Stimulated activated CD4-positive, alpha-beta T cell treated with anti-CD3 and anti-CD28 coated beads, Interleukin-4, amount 100 ng/mL, for 24 hours (primary cell): ENCODE results near the gene PIK3R5.
A peak's percentile ranks its signal among the peaks of the same experiment; 100 is the strongest.
"Not testable (repeated sequence)": the region's sequence is repeated elsewhere in the genome, so short reads cannot be mapped to it uniquely, and the experiment has no call there.

Source experiments
- DNase-seq: peaks from one replicate; pipeline ENCODE4 v3.0.0-alpha.2; 2020

Gene PIK3R5

DNA sequence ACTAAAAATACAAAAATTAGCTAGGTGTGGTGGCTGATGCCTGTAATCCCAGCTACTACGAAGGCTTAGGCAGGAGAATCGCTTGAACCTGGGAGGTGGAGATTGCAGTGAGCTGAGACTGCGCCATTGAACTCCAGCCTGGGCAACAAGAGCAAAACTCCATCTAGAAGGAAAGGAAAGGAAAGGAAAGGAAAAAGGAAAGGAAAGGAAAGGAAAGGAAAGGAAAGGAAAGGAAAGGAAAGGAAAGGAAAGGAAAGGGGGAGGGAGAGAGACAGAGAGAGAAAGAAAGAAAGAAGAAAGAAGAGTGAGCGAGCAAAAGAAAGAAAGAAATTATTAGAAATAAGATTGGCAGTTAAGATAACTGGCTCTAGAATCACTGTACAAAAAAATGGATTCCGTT is 18.7 kb upstream of the PIK3R5 start:
- DNase-seq: not testable (repeated sequence)

DNA sequence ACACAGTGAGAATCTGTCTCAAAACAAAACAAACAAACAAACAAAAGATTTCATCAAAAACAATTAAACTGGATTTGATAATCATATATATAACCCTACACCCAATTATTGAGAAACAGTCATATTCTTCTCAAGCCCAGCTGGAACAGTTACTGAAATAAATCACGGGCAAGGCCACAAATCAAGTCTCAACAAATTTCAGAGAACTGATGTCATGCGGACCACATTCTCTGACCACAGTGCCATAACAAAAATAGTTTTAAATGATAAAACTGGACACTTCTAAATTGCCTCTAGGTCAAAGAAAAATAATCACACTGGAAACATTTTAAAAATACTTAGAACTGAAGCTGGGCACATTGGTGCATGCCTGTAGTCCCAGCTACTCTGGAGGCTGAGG is 15.9 kb upstream of the PIK3R5 start:
- DNase-seq: no peak

DNA sequence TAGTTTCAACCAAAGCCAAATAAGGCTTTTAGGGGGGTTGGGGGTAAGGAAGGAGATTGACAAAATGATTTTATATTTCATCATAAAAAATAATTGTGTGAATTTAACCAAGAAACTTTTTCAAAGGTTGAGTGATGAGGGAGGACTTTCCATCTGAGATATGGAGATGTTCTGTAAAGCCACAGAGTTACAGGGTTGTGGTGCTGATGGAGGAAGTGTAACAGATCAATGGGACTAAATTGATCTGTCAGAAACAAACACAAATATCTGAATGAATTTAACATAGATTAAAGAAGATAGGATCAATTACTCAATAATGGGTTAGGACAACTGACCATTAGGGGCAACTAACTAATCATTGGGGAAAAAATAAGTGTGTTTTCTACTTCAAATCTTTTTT is 14.2 kb upstream of the PIK3R5 start:
- no peak for DNase-seq

DNA sequence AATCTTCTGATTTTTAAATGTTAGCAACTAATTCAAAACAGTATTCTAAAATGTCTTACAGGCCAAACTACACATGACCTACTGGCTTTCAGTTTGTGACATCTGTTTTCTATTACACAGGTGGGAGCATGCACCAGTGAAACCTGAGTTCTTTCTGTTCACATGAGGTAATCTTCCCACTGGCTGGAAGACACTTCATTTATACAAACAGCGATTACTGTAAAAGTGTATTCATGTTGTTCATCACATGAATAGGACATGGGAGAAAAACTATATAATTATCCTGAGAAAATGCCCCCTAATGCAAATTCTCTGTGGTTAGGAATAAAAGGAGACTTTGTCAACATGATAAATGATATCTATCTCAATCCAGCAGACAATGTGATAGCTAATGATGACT is 11.1 kb upstream of the PIK3R5 start:
- no peak for DNase-seq

DNA sequence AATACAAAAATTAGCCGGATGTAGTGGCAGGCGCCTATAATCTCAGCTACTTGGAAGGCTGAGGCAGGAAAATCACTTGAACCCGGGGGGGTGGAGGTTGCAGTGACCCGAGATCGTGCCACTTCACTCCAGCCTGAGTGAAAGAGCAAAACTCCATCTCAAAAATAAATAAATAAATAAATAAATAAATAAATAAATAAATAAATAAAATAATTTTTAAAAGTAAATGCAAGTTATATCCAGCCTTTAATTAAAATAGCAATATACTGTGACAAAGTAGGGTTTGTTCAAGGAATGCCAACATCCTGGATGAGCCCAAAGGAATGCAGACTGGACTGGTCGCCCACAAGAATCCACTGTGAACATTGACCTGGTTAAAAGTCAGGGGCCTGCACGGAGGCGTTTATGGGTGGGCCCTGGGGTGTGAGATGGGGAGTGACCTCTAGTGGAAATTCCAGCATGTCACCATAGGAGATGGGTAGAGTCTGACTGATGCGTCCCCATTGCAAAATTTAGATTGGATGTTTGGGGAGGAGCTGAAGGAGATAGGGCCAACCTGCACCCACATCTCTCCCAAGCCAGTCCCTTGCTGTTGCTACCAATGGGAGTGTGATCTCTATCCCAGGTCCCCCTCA is 9.7 kb upstream of the PIK3R5 start:
- DNase-seq: no peak

DNA sequence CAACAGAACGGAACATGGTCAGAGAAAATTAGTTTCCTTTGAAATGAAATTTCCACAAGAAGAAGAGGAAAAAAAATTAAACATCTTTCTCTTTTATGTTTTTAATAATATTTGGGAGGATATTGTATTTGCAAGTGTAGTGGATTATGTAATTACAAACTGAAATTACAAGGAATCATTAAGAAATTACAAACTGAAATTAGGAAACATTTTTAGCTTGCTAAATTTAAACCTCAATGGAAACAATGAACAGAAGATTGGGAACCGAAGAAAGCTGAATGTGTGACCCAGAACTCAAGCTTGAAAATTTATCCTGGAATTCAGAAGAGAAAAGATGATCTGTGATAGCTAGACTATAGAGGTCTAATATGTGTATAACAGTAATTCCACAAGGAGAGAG is 4.4 kb upstream of the PIK3R5 start:
- no peak for DNase-seq

DNA sequence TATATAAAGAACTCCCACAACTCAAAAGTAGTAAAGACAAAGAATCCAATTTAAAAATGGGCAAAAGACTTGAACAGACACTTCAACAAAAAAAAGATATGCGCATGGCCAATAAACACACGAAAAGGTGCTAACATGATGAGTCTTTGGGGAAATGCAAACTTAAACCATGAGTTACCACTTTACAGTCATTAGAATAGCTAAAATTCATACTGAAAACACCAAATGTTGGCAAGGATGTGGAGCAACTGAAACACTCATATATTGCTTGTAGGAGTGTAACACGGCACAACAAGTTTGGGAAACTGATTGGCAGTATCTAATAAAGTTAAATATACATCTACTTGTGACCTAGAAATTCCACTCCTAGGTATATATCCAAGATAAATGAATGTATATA is 3.0 kb upstream of the PIK3R5 start:
- DNase-seq: no peak

DNA sequence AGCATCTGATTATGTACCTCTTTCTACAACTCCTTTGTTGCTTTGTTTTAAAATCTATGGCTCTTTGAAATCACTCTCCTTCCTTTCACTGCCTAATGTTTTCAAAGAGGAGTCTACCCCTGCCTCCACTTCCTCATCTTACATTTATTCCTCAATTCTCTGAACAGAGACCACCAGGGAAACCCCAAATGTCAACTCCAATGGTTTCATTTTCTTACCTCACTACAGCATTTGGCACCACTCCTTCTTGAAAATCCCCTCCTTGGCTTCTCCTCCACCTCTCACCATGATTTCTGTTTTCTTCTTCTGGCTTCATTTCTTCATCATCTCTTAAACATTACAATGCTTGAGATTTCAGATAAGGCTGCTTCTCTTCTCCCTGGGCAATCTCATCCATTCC is 2.4 kb upstream of the PIK3R5 start:
- no peak for DNase-seq

DNA sequence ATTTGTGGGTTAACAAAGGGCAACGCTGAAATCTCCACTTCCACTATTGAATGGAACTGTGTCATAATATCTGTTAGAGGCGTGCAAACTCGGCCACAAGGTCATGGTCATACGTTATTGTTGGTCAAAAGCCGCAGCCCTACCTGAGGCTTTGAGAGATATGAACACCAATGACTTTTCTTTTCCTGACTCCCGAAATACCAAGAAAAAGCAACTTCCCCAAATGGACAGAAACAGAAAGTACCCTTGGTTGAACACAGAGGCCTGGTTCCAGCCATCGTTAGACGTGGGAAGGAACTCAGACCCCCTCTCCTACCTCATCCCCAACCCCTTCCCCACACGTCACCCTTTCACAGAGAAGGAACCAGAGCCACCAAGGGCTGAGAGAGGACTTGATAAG is 1.4 kb upstream of the PIK3R5 start:
- DNase-seq: no peak

DNA sequence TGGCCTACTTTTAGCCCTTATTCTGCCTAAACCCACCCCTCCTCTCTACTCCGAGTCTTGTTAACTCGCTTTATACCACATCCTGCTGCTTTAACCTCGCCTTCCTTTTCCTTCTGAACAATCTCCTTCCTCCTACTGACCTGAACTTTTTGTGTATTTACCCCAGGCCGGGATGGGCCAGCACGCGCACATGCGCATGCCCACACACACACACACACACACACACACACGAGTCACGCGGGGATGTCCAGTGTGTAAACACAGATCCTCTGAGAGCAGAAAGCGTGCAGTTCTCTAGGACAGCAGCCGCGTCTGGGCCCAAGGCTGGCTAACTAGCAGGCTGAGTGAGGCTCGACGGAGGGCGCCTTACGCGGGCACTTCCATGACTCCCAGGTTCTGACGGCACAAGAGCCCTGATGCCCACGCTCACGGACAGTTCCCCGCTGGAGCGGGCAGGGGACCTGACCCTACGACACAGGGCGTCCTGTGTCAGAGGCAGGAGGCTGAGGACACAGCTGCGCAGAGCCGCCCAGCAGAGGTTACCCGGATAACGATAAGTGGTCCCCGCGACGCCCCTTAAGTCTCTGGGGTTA is 610 bp downstream of the PIK3R5 start:
- peak; percentile 36 for DNase-seq

DNA sequence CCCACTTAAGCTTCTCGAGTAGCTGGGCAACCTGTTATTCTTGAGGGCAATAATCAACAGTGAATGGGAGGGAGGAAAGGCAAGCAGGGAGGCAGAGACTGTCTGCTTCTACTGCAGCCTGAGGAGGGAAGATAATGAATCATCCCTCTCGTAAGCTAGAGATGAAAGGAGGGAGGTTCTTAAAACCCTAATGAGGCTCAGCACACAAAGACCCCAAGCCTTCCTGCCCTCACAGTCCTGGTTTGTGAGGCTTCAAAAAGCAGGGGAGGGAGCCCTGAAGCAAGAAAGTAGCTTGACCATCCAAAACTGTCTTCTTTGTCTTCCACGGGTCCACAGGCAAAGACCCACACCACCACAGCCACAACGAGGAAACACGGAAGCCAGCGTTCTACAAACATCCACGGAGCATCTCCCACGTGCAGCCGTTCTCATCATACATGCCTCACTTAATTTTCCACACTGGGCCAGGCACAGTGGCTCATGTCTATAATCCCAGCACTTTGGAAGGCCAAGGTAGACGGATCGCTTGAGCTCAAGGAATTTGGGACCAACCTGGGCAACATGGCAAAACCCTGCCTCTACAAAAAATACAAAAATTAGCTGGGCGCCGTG is 1.8 kb downstream of the PIK3R5 start:
- no peak for DNase-seq

DNA sequence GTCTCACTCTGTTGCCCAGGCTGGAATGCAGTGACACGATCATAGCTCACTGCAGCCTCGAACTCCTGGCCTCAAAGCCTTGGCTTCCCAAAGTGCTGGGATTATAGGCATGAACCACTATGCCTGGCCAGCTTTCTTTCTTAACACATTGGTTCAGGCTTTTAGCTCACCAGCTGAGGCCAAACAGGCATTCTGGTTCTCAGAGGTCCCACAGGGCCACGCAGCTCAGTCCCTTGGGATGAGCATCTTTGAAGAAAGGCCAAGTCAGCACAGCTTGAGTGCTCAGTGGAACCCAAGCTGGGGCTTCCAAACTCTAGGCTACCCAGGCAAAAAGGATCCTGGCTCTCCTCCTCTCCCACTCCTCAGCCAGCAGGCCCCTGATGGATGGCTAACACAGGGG is 2.5 kb downstream of the PIK3R5 start:
- no peak for DNase-seq

DNA sequence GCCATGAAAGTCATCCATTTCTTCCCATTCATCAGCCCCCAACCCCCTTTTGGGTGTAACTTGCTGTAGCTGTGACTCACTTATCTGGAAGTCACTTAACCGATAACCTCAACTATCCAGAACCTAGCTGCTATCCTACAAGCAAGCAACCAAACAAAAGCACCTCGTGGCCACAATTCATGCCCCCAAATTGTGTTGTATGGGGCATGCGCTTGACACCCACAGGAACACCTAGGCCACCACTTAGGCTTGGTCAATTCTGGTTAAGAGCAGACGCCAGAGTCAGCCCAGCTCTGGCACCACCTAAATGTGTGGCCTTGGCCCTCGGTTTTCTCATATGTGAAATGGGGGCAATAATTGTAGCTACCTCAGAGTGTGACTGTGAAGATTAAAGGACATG is 3.7 kb downstream of the PIK3R5 start:
- no peak for DNase-seq

DNA sequence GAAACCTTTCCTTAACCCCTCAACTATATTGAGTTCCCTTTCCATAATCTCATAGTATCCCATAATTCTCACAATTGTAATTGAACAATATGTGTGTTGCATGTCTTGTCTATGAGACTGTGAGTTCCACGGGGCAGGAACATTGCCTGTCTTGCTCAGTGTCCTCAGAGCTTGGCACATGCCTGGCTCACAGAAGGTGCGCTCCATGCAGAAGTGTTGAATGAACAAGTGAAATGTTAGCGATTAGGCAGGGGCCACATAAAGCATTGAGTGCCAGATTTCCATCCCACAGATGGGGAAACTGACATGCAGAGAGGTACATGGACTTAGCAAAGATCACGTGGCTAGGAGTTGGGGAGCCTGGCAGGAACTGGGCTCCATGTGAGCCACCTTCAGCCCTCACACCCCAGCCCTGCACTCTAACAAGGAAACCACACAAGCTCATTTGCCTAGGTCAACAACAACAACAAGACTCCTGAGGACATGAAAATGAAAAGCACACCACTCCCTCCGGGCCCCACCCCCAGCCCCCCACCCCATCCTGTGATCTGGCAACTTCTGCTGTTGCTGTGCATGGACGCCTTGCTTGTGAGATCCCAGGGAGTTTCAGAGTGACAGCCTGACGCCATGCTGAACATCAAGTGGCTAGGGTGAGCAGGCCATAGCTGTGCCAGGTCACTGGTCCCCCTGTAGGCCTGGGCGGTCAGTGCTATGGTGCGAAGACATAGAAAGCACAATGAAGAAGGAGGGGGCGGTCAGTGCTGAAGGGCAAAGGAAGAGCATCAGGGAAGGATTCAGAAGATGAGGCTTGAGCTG is 5.0 kb downstream of the PIK3R5 start:
- no peak for DNase-seq

DNA sequence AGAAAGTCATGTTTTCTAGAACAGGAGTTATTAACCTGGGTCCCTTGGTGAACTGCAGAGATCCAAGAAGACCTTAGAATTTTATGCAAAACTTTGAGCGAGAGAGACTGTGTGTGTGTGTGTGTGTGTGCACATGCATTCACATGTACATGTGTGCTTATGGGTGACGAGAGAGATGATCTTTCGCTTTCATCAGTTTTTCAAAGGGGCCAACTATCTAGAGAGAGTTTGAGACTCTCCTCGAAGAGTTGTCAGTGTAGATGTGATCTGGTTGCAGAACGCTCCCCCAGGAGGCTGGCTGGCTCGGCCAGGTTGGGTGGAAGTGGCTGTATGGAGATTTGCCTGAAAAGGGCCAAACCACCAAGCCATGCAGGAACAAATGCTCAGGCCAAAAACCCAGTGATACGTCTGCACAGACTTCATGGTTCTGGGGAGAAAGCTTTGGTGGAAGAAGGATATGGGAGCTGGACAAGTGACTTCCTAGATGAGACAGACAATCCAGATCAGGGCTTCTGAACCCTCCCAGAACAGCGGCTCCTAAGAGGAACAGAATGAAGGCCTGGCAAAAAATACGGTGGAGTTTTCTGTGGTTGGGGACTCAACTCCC is 6.1 kb downstream of the PIK3R5 start:
- no peak for DNase-seq

DNA sequence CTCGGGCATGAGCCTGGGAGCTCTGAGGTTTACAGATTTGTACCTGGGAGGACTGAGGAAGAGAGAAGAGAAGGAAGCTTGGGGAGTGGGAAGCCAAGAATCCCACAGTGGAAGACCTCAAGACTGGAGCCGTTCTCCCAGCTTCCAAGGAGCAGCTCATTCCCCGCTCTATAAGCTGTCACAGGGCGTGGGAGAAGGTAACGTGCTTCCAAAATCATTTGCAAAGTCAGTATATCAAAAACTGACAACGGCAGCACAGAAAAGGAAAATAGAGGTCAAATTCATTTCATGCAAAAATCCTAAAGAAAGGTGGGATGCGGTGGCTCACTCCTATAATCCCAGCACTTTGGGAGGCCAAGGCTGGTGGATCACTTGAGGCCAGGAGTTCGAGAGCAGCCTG is 7.8 kb downstream of the PIK3R5 start:
- DNase-seq: no peak

DNA sequence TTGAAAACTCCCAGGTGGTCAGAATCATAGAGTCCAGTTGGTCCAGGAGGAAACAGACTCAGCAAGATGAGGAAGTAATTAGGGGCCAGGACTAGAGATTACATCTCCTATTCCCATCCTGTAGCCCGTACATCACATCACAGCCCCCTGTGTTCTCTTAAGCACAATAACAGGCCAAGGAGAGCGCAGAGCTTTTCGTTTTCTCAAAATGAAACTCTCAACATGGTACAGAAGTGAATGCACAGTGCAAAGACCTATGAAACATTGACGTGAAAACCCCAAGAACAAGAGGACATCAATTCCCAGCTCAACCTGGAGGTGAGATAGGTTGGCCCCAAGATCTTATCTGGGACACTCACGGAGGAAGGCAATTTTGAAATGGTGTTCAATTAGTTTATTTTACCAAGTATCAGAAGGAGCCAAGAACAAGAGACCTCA is 9.0 kb downstream of the PIK3R5 start:
- no peak for DNase-seq

DNA sequence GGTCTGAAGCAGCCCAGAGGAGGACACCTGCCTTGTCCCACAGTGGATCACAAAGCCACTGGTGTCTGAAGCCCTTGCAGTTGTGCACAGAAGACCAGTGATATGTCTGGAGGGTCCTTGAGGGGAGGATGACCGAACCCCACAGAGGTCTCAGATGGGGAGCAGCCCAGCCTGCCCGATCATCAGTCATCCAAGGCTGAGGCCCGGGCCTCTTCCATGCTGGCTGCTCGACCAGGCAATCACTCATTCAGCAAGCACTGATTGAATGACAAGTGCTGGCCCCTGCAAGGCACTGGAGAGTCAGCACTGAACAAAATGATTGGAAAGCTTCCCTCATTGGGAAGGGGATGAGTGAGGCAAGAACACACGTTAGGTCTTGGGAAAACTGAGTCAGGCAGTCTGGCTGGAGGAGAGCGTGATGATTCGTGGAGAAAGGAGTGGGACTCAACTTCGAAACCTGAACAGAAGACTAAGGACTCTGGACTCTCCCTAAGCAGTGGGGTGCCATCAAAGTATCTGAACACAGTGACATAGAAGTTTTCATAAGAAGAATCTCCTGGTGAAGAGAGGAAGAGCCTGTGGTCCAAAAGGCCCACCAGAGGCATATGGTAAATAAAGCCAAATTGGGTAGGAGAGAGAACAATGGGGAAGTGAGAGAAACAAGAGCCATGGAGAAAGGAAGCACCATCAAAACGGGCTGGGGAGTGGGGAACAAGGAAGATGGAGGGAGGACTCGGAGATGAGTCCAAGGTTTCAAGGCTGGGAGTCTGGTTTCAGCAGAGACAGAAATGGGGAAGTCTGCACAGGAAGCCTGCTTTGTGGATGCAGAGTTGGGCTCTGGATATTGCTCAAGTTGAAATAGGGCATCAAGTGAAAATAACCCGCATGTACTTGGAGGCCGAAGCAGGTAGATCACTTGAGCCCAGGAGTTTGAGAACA is 10.2 kb downstream of the PIK3R5 start:
- DNase-seq: no peak

DNA sequence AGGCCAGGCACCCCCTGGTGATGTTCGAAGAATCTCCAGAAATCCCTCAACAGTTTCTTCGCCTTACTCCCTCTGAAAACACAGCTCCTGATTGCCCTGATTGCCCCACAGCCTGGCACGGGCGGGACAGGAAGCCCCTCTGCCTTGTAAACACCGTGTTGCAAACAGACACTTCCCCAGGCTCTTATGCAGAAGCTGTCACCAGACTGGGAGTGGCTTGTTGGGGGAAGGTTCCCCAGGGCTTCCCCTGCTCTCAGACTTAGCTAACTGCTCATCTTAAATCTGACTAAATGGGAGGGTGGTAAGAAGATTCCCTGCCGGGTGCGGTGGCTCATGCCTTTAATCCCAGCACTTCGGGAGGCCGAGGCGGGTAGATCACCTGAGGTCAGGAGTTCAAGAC is 11.2 kb downstream of the PIK3R5 start:
- peak; percentile 73 for DNase-seq

DNA sequence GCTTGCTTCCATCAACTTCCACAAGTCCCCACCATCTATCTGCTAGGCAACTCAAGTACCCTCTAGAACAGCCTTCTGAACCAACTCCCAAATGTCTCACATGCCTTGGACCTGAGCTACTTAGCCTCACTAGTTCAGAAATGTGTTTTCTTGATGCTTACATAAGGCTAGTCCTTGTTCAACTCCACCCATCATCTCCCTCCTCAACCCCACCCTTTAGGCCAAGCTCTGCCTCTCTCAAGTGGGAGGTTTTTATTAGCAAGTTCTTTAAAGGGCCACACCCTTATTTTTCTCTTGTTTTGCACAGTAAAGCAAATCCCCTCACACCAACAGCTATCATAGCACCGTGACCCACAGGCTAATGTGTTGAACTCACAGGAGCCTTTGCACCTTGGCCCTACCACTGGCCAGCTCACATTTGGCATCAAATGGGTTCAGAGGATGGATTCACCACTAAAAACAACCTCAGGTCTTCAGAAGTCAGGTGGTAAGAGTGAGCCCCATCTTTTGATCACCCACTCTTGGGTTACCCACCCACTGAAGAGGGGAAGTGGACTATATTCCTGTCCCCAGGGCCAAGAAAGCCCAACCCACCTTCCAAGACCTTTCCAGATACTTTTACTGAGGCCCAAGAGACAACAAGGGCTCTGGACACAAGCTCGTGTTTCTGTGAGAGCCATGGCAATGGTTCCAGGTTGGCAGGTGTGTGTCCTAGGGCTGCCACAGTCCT is 12.2 kb downstream of the PIK3R5 start:
- no peak for DNase-seq

DNA sequence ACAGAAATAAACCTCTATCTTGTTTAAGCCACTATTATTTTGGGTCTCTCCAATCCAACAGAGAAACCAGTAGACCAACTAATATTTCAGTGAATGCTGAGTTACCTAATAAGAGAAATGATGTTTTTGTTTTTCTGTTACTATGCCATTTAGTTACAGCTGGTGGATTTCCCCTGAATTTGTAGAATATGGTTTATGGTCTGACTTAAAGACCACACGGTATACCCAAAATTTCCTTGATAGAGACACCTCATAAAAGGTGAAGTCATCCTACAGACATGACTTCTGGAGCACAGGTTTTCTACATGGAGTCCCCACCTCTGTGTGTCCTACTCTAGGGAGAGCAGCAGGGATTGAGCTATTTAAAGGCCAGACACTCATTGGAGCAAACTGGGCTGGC is 13.3 kb downstream of the PIK3R5 start:
- no peak for DNase-seq

DNA sequence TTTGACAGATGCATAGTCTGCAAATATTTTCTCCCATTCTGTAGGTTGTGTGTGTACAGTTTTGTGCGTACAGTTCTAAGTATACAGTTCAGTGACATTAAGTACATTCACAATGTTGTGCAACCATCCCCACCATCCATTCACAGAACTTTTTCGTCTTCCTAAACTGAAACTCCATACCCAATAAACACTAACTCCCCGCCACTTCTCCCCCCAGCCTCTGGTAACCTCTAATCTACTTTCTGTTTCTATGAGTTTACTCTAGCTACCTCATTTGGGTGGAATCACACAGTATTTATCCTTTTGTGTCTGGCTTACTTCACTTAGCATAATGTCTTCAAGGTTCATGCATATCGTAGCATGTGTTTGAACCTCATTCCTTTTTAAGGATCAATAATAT is 14.3 kb downstream of the PIK3R5 start:
- DNase-seq: no peak
